VCaP (cell line): ENCODE measurements around the gene QPRT.
"Not testable (repeated sequence)": the region's sequence is repeated elsewhere in the genome, so short reads cannot be mapped to it uniquely, and the experiment has no call there.

ENCODE experiments used
- H3K27ac ChIP-seq: fragments of 450-650 bp; 2 replicates; pipeline ENCODE4 v1.5.1; 2017
- TF ChIP-seq, protein P1 (sequence below): fragments of 450-650 bp; conservative IDR thresholded peaks from 2 replicates; pipeline ENCODE4 v1.5.1; 2017; ENCODE audit warnings: mild to moderate bottlenecking, moderate library complexity

The QPRT gene

DNA sequence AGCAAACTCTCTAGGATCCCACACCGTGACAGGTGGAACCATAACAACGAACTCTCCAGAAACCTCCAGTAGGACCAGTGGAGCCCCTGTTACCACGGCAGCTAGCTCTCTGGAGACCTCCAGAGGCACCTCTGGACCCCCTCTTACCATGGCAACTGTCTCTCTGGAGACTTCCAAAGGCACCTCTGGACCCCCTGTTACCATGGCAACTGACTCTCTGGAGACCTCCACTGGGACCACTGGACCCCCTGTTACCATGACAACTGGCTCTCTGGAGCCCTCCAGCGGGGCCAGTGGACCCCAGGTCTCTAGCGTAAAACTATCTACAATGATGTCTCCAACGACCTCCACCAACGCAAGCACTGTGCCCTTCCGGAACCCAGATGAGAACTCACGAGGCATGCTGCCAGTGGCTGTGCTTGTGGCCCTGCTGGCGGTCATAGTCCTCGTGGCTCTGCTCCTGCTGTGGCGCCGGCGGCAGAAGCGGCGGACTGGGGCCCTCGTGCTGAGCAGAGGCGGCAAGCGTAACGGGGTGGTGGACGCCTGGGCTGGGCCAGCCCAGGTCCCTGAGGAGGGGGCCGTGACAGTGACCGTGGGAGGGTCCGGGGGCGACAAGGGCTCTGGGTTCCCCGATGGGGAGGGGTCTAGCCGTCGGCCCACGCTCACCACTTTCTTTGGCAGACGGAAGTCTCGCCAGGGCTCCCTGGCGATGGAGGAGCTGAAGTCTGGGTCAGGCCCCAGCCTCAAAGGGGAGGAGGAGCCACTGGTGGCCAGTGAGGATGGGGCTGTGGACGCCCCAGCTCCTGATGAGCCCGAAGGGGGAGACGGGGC, 14.7 kb upstream of the QPRT start:
- no peak overlapping the region for H3K27ac ChIP-seq
- TF ChIP-seq, protein P1, sequence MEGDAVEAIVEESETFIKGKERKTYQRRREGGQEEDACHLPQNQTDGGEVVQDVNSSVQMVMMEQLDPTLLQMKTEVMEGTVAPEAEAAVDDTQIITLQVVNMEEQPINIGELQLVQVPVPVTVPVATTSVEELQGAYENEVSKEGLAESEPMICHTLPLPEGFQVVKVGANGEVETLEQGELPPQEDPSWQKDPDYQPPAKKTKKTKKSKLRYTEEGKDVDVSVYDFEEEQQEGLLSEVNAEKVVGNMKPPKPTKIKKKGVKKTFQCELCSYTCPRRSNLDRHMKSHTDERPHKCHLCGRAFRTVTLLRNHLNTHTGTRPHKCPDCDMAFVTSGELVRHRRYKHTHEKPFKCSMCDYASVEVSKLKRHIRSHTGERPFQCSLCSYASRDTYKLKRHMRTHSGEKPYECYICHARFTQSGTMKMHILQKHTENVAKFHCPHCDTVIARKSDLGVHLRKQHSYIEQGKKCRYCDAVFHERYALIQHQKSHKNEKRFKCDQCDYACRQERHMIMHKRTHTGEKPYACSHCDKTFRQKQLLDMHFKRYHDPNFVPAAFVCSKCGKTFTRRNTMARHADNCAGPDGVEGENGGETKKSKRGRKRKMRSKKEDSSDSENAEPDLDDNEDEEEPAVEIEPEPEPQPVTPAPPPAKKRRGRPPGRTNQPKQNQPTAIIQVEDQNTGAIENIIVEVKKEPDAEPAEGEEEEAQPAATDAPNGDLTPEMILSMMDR: no peak

- TF ChIP-seq, protein P1: no peak
- H3K27ac ChIP-seq: no peak overlapping the region
Measured at GRCh38 chr16:29665294-29666077, 13.5 kb upstream of the QPRT start.

DNA sequence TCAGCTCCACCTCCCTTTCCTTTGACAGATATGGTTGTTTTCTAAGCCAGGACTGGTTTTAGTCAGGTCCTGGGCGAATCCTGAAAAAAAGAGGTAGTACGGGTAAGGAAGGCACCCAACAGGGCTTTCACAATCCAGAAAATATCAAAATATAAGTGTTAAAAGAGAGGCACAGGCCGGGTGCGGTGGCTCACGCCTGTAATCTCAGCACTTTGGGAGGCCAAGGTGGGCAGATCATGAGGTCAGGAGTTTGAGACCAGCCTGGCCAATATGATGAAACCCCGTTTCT, 11.7 kb upstream of the QPRT start:
- not testable (repeated sequence) for H3K27ac ChIP-seq

DNA sequence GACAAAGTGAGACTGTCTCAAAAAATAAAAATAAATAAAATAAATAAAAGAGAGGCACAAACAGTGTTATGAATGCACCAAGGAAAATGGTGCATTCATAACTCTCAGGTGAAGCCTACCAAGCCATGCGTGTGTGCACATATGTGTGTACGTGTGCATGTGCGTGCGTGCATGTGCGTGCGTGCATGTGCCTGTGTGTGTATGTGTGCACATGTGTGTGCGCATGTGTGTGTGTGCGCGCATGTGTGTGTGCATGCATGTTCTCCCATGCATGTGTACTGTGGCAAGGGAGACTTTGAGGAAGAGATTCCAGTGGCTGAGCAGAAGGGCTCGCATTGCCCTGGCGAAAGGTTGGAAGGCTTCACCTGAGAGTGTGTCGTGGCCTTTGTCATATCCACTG, 11.2 kb upstream of the QPRT start:
- TF ChIP-seq, protein P1: no peak
- H3K27ac ChIP-seq: no peak overlapping the region

DNA sequence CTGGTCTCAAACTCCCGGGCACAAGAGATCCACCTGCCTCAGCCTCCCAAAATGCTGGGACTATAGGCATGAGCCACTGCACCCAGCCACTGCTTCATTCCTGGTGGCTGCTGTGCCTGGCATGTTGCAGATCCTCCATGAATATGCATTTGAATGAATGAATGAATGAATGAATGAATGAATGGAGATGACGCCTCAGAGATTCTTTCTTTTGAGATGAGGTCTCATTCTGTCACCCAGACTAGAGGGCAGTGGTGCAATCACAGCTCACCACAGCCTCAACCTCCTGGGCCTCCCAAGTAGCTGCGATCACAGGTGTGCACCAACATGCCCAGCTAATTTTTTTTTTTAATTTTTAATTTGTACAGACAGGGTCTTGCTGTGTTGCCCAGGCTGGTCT, 10.7 kb upstream of the QPRT start:
- TF ChIP-seq, protein P1: no peak
- no peak overlapping the region for H3K27ac ChIP-seq

GRCh38 chr16:29673501-29673900, 5.5 kb upstream of the QPRT start:
- TF ChIP-seq, protein P1: no peak

DNA sequence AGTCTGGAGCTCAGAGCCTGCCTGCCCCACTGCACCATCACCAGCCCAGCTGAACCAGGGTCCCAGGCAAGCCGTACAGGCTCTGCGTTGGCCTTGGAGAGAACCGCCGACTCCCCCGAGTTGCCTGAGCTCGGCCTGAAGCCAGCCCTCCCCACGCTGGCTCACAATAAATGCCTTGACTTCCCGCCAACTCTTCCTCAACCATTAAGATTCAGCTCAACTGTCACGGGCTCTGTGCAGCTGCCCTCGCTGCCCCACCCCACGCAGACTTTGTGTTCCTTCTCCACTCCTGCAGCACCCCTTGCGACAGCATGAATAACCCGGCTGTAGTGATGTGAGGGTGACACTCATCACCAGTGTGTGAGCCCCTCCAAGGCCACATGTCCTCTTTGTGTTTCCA, 4.8 kb upstream of the QPRT start:
- H3K27ac ChIP-seq: no peak overlapping the region
- TF ChIP-seq, protein P1: no peak

More at GRCh38 chr16:29673501-29673900, 5.5 kb upstream of the QPRT start:
- no peak overlapping the region for H3K27ac ChIP-seq
